Fibroblast of skin of left quadriceps (primary cell): ENCODE data around the gene IFI16.
A peak's percentile ranks its signal among the peaks of the same experiment; 100 is the strongest.
"Not testable (repeated sequence)": the region's sequence is repeated elsewhere in the genome, so short reads cannot be mapped to it uniquely, and the experiment has no call there.

ENCODE experiments used
- DNase-seq, 2 experiments: peaks; one replicate each; pipeline ENCODE4 v3.0.0-alpha.2; 2013; ENCODE audit warnings: low read depth in 2 of 2

IFI16 gene

DNA sequence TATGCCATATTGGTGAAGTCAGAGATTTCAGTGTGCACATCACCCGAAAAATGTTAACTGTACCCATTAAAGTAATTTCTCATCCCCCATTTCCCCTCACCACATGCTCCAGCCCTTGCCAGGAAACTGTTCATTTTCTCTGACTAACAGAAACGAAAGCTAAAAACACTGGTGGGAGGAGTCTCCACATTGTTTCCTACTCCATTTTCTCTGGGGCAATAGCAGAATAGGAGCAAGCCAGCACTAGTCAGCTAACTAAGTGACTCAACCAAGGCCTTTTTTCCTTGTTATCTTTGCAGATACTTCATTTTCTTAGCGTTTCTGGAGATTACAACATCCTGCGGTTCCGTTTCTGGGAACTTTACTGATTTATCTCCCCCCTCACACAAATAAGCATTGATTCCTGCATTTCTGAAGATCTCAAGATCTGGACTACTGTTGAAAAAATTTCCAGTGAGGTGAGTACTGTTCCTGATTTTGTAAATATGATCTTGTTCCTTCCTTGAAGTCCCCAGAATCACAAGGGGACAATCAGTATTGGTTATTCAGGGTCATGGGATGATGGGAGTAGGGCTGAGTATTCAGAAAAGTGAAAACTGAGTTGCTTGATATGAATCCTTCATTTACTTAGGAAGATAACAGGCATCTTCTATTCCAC lies at the start of gene IFI16:
IFI16 (plus strand) TSS at position 204 of the 658 bp plus-strand sequence. CDS start 4,774 bp downstream, outside the sequence.
- DNase-seq = peak; percentile 93 to 94

DNA sequence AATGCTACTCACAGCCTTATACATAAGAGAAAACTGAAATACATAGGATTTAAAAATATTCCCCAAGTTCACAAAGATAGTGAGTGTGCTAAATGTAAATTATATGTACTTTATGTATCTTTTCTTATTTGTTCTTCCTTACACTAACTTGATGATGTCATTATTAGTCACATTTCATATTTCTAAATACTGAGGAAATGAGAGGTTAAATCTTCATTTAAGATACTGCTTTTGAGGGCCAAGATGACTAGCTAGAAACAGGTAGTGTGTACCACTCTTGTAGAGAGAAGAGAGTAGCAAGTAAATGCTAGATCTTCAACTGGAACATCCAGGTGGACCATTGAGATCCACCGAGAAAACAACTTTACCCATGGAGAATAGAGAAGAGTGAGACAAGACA lies 48.5 kb upstream of the IFI16 start:
- DNase-seq = no peak

DNA sequence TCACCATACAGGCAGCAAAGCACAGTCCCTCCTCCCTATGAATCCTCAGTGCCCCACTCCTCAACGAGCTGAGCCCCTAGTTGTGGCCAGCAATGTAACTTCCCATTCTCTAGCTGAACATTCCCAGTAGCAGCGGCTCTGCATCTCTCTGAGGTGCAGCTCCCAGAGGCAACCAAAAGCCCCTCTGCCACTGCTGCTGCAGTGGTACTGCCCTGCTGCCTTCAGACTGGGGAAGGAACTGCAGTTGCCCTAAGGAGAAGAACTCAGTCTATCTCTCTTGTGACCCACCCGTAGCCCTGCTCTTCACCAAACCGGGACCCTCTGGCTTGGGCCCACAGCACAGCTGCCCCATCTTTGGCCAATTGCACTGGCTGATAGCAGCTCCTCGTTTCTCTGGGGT lies 46.7 kb upstream of the IFI16 start:
- no peak for DNase-seq

DNA sequence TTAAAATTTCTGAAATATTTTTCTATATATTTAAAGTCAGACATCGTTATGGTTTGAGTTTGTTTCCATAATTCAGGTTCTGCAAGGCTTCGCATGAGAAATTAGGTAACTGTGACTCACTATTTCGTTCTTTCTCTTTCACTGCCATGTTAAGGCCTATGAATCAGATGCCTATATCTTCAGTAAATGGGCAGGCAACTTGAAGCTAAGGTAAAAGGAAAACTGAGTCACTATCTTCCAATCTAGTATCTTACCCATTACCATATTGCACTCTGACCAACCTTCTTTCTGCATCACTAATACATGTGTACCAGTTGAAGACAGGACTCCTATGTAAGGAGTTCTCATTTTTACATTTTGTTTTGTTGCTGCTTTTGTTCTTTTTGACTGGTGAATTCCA lies 40.5 kb upstream of the IFI16 start:
- DNase-seq = no peak

DNA sequence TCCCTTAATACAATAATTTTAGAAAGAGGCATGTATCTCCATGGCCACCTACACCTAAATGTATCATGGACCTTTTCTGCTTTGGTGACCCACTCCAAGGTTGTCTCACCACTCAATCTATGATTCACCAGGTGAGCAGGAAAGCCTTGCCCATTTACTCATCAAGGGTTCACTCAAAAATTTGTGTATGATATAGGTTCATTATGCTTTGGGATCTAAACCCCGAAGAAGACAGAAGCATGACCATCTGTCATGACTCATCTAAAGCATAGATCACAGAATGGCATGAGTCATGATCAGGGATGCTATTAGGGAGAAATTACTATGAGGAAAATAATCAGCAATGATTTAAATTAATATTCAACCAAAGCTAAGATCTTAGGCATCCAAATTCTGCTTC lies 39.9 kb upstream of the IFI16 start:
- DNase-seq = no peak

DNA sequence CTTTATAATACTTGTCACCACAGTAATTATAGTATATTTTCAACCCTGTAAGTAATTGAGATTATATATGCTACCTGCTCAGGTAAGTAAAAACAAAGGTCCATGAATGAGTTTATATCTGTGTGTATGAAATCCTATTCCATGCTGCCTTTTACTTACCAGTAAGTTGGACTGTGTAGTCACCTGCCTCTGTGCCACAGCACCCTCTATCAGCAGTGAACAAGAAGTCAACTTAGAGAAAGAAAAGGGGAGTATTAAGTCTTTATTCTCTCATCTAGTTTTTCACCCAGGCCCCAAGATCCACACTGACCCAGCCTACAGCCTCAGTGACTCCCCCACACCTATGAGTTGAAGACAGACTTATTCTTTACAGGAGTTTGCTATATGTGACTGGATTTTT lies 36.9 kb upstream of the IFI16 start:
- DNase-seq = no peak

DNA sequence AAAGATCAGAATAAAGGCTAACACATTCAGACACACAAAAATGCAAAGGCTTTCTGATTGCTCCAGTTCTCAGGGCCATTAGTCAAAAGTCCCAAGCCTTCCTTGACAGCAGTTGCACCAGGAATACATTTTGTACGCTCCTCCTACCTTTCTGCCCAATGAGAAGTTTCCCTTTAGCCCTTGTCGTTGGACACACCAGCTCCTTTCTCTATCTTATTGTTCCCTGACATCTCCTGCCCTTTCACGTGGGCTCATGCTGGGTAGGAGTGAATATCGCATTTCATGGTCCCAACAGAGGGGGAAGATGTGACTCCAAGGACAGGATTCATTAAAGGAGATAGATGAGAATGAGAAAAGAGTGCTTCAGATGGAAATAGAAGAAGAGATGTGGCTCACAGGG lies 33.5 kb upstream of the IFI16 start:
- DNase-seq = no peak

DNA sequence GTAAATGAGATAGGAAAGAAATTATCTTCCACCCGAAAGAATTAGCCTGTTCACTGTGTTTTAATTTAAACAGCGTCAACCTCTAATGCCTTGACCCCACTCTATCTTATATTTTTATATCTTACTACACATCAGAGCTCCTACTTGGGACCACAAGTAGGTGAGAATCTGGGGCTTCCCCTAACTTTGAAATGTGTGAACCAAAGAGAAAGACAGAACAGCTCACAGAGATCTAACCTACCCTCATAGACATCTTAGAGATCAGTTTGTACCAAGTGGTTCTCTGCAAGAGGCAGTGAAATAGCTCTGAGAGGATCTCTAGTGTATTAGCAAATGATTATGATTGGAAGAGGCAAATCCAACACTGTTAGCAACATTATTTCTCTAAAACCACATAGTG lies 31.0 kb upstream of the IFI16 start:
- no peak for DNase-seq

DNA sequence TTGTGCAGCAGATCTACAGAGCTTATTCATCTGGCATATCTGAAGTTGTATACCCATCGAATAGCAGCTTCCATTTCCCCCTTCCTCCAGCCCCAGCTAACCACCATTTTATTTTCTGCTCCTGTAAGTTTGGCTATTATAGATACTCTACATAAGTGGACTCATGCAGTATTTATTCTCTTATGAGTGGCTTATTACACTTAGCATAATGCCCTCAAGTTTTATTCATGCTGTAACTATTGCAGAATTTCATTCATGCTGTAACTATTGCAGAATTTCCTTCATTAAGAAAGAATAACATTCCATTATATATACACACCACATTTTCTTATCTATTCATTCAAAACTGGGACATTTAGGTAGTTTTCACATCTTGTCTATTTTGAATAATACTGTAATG lies 30.5 kb upstream of the IFI16 start:
- no peak for DNase-seq

DNA sequence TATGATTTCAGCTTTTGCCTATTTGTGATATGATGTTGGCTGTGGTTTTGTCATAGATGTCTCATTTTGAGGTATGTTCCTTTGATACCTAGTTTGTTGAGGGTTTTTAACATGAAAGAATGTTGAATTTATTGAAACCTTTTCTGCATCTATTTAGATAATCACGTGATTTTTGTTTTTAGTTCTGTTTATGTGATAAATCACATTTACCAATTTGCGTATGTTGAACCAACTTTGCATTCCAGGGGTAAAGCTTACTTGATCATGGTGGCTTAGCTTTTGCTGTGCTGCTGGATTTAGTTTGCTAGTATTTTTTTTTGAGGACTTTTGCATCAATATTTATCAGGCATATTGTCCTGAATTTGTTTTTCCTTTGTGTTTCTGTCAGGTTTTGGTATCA lies 26.5 kb upstream of the IFI16 start:
- DNase-seq = no peak

DNA sequence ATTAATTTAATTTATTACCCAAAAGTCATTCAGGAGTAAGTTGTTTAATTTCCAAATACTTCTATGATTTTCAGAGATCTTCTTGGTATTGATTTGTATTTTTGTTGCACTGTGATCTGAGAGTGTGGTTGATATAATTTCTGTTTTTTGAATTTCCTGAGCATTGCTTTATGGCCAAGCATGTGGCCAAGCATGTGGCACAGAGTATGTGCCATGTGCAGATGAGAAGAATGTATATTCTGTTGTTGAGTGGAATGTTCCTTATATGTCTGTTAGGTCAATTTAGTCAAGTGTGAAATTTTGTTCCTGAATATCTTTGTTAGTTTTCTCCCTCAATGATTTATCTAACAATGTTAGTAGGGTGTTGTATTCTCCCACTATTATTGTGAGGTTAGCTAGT lies 25.3 kb upstream of the IFI16 start:
- no peak for DNase-seq

DNA sequence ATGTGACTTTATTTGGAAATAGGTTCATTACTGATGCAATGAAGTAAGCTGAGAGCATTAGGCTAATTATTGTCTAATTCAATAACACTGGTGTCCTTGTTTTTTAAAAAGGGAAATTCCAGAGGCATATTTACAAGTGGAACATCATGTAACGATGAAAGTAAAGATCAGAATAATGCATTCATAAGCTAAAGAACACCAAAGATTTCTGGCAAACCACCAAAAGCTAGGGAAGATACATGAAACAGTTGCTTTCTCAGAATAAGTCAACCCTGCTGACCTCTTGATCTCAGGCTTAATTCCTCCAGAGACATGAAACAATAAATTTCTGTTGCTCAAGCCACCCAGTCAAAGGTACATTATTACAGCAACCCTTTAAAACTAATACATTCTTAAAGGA lies 20.3 kb upstream of the IFI16 start:
- no peak for DNase-seq

DNA sequence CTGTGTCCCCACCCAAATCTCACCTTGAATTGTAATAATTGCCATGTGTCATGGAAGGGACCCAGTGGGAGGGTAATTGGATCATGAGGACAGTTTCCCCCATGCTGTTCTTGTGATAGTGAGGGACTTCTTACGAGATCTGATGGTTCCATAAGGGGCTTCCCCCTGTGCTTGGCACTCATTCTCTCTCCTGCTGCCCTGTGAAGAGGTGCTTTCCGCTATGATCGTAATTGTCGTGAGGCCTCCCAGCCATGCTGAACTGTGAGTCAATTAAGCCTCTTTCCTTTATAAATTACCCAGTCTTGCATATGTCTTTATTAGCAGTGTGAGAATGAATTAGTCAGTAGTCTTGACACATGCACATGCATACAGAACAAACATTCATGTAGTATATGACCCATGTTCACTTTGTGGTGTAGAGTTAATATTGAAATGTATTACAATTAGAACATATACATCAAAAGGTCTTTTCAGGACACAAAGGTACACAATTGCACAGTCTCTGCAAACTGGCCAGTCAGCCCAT lies 16.9 kb upstream of the IFI16 start:
- DNase-seq = no peak

DNA sequence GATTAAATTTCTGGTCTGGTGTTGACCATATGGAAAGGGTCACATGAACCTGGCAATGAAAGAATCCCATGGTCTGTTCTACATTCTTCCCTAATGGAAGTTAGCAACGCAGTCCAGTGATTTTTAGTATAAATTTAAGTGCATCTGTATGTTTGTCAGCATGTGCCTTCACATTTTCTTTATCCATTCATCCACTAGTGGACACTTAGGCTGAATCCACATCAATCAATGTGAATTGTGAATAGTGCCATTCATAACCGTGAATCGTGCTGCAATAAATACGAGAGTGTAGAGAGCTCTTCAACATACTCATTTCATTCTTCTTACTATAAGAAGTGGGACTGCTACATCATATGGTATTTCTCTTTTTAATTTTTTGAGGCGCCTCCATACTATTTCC lies 12.7 kb upstream of the IFI16 start:
- DNase-seq = no peak

DNA sequence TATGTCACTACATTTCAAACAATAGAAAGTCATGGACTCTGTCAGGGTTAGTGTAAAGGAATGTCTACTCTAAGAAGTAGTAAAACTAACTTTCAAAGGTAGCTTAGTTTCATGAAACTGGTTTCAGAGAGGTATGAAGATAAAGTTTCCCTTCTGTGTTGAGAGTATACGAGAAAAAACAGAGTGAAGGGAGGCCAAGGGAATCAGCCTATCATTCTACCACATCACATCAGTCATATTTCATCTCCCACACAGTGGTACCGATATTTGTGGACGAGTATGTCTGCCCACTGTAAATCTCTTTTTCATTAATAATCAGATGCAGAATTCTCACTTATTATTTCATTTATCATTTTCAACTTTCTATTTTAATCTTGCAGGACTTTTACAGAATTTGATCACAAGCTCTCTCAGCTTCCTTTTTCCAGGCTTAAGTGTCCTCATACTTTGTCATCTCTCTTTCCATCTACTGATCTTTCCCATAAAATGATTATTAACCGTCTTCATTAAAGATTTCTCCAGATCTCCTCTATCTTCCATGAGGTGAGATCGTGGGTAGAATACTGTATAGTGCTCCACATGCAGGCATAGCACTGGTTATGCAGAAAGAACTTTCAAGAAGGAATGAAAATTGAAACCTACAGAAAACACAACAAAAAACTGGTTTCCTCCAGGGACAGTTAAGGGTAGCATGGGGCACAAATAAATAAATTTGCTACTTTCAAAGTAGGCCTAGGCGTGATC lies 11.5 kb upstream of the IFI16 start:
- no peak for DNase-seq

DNA sequence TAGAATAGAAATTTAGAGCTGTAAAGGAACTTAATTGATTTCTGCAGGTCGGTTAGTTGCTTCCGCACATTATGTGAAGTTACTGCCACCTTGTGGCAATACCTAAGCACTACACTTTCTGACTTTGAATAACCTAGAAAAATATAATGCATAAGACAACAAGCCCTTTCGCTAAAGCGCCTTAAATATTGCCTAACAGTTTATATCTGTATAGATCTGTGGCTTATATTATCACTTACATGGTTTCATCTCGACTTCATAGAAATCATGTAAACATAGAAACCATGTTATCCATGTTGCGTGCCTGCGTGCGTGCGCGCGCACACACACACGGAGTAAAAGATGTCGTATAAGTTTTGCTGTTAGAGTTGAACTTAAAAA lies 10.9 kb upstream of the IFI16 start:
- DNase-seq = peak in 1 of 2 experiments; percentile 51

DNA sequence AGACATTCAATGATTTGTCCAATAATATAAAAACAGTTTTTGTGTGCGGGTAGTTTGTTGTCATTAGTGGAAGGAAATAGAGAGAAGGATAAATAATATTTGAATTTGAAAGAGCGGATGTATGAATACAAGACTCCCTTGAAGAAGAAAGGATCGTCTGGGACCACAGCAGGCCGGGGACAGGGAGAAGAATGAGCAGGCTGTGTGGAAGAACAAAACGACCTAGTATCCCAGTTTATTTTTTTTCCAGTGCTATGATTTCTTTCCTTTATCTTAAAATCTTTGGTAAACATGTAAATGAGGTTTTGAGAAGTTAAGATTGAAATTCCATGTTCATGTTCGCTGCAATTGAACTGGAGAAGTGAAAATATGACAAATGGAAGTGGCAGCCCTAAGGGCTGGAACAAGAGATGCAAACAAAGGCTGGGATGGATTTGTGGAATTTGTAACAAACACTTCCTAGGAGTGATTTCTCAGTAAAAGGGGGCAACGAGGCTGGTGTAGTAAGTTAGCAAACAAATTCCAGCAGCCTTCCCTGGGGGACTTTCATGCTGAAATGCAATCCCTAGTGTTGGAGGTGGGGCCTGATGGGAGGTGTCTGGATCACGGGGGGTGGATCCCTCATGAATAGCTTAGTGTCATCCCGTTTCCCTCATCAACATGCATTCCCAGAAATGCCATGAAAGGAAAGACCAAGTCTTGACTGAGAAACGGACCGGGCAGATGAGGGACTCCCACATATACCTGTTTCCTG lies 10.2 kb upstream of the IFI16 start:
- peak; percentile 97 to 98 for DNase-seq

DNA sequence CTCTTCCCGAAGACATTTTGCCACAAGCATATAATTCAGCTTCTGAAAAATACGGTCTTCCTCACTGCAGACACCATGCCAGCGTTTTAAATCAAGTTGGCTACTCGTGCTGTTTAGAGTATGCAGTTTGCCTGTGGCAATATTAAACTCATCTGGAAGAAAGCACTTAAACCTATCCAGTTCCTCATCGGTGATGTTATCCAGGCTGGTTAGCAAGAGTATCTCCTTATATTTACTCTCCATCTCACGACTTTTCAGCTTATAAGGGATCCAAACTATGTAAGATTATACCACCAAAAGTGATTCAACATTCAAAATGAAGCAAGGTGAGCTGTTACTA lies 9.7 kb upstream of the IFI16 start:
- no peak for DNase-seq

DNA sequence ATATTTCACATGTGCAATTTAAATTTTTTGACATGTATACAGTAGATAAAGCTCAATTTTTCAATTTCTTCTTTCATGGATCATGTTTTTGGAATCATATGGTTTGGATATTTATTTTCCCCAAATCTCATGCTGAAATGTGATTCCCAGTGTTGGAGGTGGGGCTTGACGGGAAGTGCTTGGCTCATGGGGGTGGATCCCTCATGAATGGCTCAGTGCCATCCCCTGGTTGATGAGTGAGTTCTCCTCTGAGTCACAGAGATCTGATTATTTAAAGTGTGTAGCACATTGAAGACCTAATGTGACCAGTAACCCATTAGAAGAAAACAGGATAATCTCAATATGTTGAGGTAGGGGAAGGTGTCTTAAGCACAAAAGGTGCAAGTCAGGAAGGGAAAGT lies 9.1 kb upstream of the IFI16 start:
- peak; percentile 91 to 92 for DNase-seq

DNA sequence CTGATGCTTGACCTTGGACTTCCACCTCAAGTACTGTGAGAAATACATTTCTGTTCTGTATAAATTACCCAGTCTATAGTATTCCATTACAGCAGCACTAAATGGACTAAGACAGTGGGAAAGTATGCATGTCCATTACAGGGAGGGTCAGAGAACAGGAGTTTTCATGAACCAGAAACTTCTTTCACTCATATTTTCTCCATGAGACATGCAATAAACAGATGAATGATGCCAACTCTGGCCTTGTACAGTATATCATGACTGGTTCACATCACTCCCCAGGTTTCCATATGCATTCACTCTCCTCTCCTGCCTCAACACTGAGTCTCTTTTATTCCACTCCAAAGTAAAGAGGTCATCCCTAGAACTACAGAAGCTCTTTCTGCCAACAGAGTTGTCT lies 4.5 kb upstream of the IFI16 start:
- no peak for DNase-seq

DNA sequence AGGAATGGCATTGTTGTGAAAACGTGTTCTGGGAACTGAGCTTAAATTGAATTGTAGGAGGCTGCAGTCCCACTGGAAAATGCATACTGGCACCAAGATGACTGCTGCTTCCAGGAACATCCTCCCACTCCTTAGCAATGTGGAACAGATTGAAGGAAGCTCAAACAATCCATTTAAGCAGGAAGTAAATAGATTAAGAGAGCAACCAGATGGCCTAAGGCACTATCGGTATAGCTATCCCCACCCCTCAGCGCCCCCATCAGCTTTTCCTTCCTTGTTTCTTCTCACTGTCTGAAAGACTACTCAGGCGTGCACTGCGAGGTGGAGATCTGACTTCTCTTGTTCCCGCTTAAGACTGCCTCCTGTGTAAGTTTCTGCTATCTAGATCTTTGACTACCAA lies 4.0 kb upstream of the IFI16 start:
- DNase-seq = no peak

DNA sequence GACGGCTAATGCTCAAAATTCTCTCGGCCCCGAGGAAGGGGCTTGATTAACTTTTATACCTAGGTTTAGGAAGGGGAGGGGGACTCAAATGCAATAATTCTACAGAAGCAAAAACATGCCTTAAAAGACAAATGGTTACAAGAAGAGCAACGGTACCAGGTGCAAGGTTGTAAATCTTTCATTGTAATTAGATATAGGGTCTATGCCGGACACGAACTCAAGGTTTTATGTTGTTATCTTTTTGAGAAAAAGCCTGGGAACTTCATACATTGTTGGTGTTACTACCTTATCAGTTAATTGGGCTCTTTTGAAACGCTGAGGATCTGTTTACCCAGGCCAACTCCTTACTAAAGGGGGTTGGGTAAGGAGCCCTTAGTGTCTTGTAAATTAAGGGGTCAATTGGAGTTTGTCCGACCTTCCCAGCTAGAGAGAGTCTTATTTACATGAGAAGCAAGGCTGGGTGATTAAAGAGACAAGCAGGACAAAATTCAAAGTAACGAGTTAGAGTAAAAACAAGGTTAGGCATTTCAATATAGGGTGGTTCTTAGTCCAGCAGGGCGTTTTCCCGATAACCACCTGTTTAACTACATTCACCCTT lies 3.4 kb upstream of the IFI16 start:
- DNase-seq = not testable (repeated sequence)
